Body of pancreas (tissue), 4 donors: Measurements from ENCODE around the gene RASSF5.

ENCODE experiments used
- CTCF ChIP-seq, 7 experiments: fragments of 450-650 bp in 4 of 7; fragments of 200-600 bp in 3 of 7; sonication (generic) in 3 of 7; IDR thresholded peaks; one replicate each; pipeline ENCODE4 v1.5.1; 2016 to 2019; ENCODE audit warnings: antibody characterized with exemption in 7 of 7
- POLR2A ChIP-seq, 3 donors: fragments of 450-650 bp; IDR thresholded peaks; one replicate each; pipeline ENCODE4 v1.6.1; 2016; ENCODE audit warnings: antibody characterized with exemption in 3 of 3, mild to moderate bottlenecking in 2 of 3

DNA sequence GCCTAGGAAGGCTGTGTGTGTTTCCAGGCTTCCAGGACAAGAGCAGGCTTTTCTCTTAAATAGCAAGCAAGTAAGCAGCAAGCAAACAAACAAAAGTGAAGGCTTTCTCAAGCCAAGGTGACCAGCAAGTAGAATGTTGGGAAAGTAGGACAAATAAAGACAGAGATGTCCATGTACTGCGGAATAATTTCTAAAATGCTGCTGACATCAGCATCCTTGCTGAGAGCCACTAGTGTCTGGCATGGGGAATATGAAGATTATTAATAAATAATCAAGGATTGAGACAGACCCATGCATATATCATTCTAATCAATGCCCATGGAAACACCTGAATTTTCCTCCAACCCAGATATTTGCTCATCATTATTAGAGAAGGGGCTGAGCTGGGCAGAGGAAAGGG, 121.6 kb downstream of the RASSF5 start:
- TF ChIP-seq CTCF (IDR thresholded peaks at IDR 0.05): no peak
- TF ChIP-seq POLR2A (IDR thresholded peaks at IDR 0.05): no peak
